Stomach (tissue), 9 donors: ENCODE measurements around the gene BRSK2. TPM values are rescaled to one million over a fixed set of nuclear protein-coding genes. Genes with fewer than 3 reads are reported as not detected.
A peak's percentile ranks its signal among the peaks of the same experiment; 100 is the strongest.

Source experiments
- DNase-seq, 2 donors: peaks; one replicate each; pipeline versions ENCODE4 v3.0.0 to v3.0.0-alpha.2; 2013 to 2019
- H3K27ac ChIP-seq, 5 donors: fragments of 200-600 bp in 4 of 5; sonication (generic) in 4 of 5; one replicate each; pipeline ENCODE4 v1.5.1; 2013 to 2019; ENCODE audit warnings: mild to moderate bottlenecking in 1 of 5, moderate library complexity in 1 of 5
- H3K27me3 ChIP-seq, 3 donors: fragments of 200-600 bp; sonication (generic); one replicate each; pipeline ENCODE4 v1.5.1; 2017 to 2019; ENCODE audit warnings: mixed run types in 1 of 3
- H3K36me3 ChIP-seq, 4 donors: fragments of 200-600 bp; sonication (generic); 1 replicate in 3 of 4; 2 replicates in 1 of 4; pipeline ENCODE4 v1.5.1; 2016 to 2019
- H3K4me1 ChIP-seq, 4 donors: fragments of 200-600 bp; sonication (generic); one replicate each; pipeline ENCODE4 v1.5.1; 2016 to 2019
- H3K4me3 ChIP-seq, 4 donors: fragments of 200-600 bp; sonication (generic) in 3 of 4; one replicate each; pipeline ENCODE4 v1.5.1; 2016 to 2019; ENCODE audit warnings: mild to moderate bottlenecking in 1 of 4
- H3K9me3 ChIP-seq, 4 donors: fragments of 200-600 bp; sonication (generic); one replicate each; pipeline ENCODE4 v1.5.1; 2016 to 2019
- CTCF ChIP-seq, 7 experiments: fragments of 450-650 bp in 4 of 7; fragments of 200-600 bp in 3 of 7; sonication (generic) in 3 of 7; IDR thresholded peaks; one replicate each; pipeline ENCODE4 v1.5.1; 2016 to 2019; ENCODE audit warnings: antibody characterized with exemption in 7 of 7, control low read depth in 2 of 7, mild to moderate bottlenecking in 1 of 7
- EP300 ChIP-seq: sonication (generic); formaldehyde crosslinking; IDR thresholded peaks from one replicate; pipeline ENCODE4 v1.6.1; 2017; ENCODE audit warnings: antibody characterized with exemption
- POLR2A ChIP-seq, 4 donors: fragments of 450-650 bp; IDR thresholded peaks; one replicate each; pipeline ENCODE4 v1.6.1; 2016; ENCODE audit warnings: antibody characterized with exemption in 4 of 4, control low read depth in 2 of 4, mild to moderate bottlenecking in 1 of 4, moderate library complexity in 1 of 4
- POLR2AphosphoS5 ChIP-seq, 3 donors: sonication (generic); formaldehyde crosslinking; IDR thresholded peaks; one replicate each; pipeline ENCODE4 v1.6.1; 2016; ENCODE audit warnings: antibody characterized with exemption in 3 of 3
- WGBS, 5 donors: extraction: QIAGEN DNeasy Blood & Tissue Kit in 3 of 5; methylation state at CpG; one replicate each; pipeline versions ENCODE4 v1.1.5 to v1.1.7; 2013 to 2018; 5-methylcytosine and 5-hydroxymethylcytosine counted together
- intact Hi-C: fragments of 100-400 bp; cut with DNase I; formaldehyde crosslinking; loops from one replicate; pipeline ENCODE4 v1.15.1; 2023; ENCODE audit warnings: low total_unique reads
- polyA plus RNA-seq, 3 donors: library from polyadenylated mRNA; stranded (reverse); fragments of 200-250 nt; gene quantifications; one replicate each; pipeline ENCODE4 v1.2.3, GENCODE V29; 2013
- total RNA-seq, 5 donors: library from RNA; depleted of rRNA; stranded (reverse); fragments of >200 nt; gene quantifications; one replicate each; pipeline versions ENCODE4 v1.1.0 to v1.2.3, GENCODE V29; 2014 to 2016
- donor health status: healthy with polysubstance abuse.
- donor health status: Bipolar disorder and iron deficiency.
- donor health status: healthy.

BRSK2 gene
- total and polyA plus RNA-seq, 8 donors: 1.8 to 6.9 (median 1.8) TPM; not detected in 3

GRCh38 chr11:1452744-1453143 is 63.0 kb downstream of the BRSK2 start:
- no peak for DNase-seq
- Histone ChIP-seq H3K27ac (no peak overlapping the region), H3K4me3 (no peak overlapping the region), H3K36me3 (no peaks in the 10 kb centered on the region), H3K9me3 (no peaks in the 10 kb centered on the region), H3K27me3 (peaks cover 0 to 55% (median 45%) of the 10 kb centered on the region in 3 donors), H3K4me1 (peaks cover 0 to 41% (median 22%) of the 10 kb centered on the region in 4 donors)
- intact Hi-C loops: no loop called here
- TF ChIP-seq EP300 (no peak), CTCF (IDR thresholded peaks at IDR 0.05) (no peak), POLR2A (IDR thresholded peaks at IDR 0.05) (no peak), POLR2AphosphoS5 (IDR thresholded peaks at IDR 0.05) (no peak)
- WGBS, 5 donors: 69 to 80% (median 74%) methylated on average over 7 to 13 of the region's 13 CpGs

DNA sequence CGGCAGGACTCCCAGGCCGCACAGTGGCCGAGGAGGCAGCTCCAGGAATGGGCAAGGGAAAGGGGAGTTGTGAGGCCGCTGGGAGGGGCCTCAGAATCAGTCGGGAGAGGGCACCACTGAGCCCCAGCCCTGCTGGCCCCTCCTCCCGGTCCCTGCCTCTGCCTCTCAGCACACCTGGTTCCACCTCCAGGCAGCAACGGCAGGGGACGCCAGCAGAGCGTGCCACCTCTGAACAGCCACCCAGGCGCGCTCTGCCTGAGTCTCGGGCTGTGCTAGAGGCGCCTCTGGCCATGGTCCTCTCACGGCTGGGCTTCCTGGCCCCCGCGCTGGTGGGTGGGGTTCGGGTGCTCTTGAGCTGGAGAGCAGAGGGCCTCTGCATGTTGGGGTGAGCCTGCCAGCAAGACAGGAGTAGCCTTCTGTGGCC is 63.9 kb downstream of the BRSK2 start:
- Histone ChIP-seq H3K27me3 (peaks cover 0 to 46% (median 38%) of the 10 kb centered on the region in 3 donors), H3K36me3 (no peaks in the 10 kb centered on the region), H3K4me1 (peaks cover 7 to 41% (median 28%) of the 10 kb centered on the region in 4 donors), H3K4me3 (no peak overlapping the region), H3K9me3 (no peaks in the 10 kb centered on the region), H3K27ac (no peak overlapping the region)
- peak in 5 of 7 experiments; percentile 26 to 50 (median 45) for TF ChIP-seq CTCF (IDR thresholded peaks at IDR 0.05)
- TF ChIP-seq EP300: no peak
- no peak for TF ChIP-seq POLR2AphosphoS5 (IDR thresholded peaks at IDR 0.05)
- no peak for TF ChIP-seq POLR2A (IDR thresholded peaks at IDR 0.05)
- DNase-seq: peak; percentile 55 to 76
- WGBS, 5 donors: 10 to 21% (median 11%) methylated on average over 11 to 17 of the region's 17 CpGs
- intact Hi-C loops: no loop called here

DNA sequence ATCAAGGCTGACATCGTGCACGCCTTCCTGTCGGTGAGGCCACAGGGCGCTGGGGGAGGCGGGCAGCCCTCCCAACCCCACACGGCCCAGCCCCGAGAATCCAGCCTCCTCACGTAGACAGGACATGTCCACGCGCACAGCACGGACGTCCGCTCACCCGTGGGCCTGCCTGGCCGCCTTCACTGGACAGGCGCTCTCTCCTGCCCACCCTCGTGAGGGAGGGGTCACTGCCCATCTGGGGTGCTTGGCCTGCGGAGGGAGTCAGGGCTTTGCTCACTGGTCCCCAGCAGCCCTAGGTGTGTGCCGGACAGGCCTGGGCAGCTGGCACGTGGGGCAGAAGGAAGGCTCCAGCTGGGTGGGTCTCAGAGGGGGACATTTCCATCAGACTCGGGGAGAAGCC is 64.8 kb downstream of the BRSK2 start:
- Histone ChIP-seq H3K9me3 (no peaks in the 10 kb centered on the region), H3K27ac (no peak overlapping the region), H3K27me3 (peaks cover 0 to 37% (median 28%) of the 10 kb centered on the region in 3 donors), H3K4me1 (peaks cover 10 to 47% (median 35%) of the 10 kb centered on the region in 4 donors), H3K4me3 (no peak overlapping the region), H3K36me3 (no peaks in the 10 kb centered on the region)
- DNase-seq: no peak
- 76 to 82% (median 81%) methylated on average over 3 to 21 of the region's 21 CpGs for WGBS, 5 donors
- no peak for TF ChIP-seq CTCF (IDR thresholded peaks at IDR 0.05)
- no peak for TF ChIP-seq POLR2AphosphoS5 (IDR thresholded peaks at IDR 0.05)
- no peak for TF ChIP-seq POLR2A (IDR thresholded peaks at IDR 0.05)
- no peak for TF ChIP-seq EP300
- intact Hi-C loops: no loop called here

DNA sequence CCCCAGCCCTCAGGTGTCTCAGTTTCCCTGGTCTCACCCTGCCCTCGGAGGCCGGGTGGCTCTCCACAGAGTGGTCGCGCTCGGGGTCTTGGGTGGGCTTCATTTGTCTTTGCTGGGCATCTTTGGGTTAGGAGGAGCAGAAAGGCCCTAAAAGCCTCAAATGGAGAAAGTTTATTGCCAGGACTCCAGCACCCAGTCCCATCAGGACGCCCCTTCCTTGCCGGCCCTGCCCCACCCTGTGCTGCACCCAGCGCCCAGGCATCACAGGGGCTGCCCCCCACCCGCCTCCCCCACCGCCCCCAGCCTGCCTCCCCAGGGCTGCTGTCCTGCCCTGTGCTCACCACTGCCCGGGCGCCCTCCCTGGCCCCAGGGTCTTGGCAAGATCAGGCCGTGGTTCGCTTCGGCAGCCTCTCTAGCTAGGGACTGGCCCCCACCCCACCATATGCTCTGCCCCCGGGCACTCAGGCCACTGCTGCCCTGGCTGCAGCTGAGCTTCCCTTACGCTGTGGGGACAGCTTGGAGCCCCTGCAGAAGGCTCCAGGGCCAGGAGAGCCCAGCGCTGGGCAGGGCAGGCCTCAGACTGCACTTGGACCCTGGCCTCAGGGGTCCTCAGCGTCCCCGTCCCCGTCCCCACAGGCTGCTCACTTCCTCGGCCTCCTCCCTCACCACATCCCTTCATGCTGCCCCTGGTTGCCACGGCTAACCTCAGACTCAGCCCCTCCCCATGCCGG is 65.5 kb downstream of the BRSK2 start:
- peaks cover 10 to 47% (median 36%) of the 10 kb centered on the region in 4 donors for H3K4me1 ChIP-seq
- intact Hi-C loops: no loop called here
- H3K9me3 ChIP-seq: no peaks in the 10 kb centered on the region
- peaks cover 0 to 31% (median 22%) of the 10 kb centered on the region in 3 donors for H3K27me3 ChIP-seq
- no peak for DNase-seq
- TF ChIP-seq POLR2AphosphoS5 (IDR thresholded peaks at IDR 0.05) (no peak), CTCF (IDR thresholded peaks at IDR 0.05) (no peak), POLR2A (IDR thresholded peaks at IDR 0.05) (no peak), EP300 (no peak)
- no peaks in the 10 kb centered on the region for H3K36me3 ChIP-seq
- WGBS, 5 donors: 76 to 83% (median 78%) methylated on average over 13 to 24 of the region's 24 CpGs
- H3K27ac ChIP-seq: no peak overlapping the region
- no peak overlapping the region for H3K4me3 ChIP-seq
